ENCODE measurements around the gene HDDC3.

Gene HDDC3

GRCh38 chr15:90914305-90915080 lies 17.9 kb downstream of the HDDC3 start:
- Histone ChIP-seq H2BK5ac (ENCODE audit: low read length) (no peak overlapping the region), H3K36me3 (ENCODE audit: control insufficient read depth, insufficient read depth, low read length) (no peaks in the 10 kb centered on the region), H3K27ac (ENCODE audit: low read depth, low read length) (no peak overlapping the region), H3K4me1 (ENCODE audit: control insufficient read depth, low read depth, low read length) (no peaks in the 10 kb centered on the region), H2AK5ac (ENCODE audit: low read length) (no peak overlapping the region), H4K5ac (ENCODE audit: low read length) (no peak overlapping the region), H3K79me1 (ENCODE audit: low read length) (no peaks in the 10 kb centered on the region), H3K23ac (ENCODE audit: low read length) (no peak overlapping the region), H3K79me2 (ENCODE audit: control insufficient read depth, insufficient read depth, low read length) (no peaks in the 10 kb centered on the region), H4K8ac (ENCODE audit: low read depth, low read length) (no peak overlapping the region), H3K9ac (ENCODE audit: low read length) (no peak overlapping the region), H3K4me3 (ENCODE audit: low read length) (no peak overlapping the region), H3K4me2 (ENCODE audit: low read length) (no peak overlapping the region), H3K4ac (ENCODE audit: low read depth, low read length) (no peak overlapping the region), H2BK15ac (replicated peaks; ENCODE audit: low read depth) (no peak overlapping the region), H3K18ac (ENCODE audit: low read length) (no peak overlapping the region), H3K27me3 (ENCODE audit: insufficient read depth, low read length, poor library complexity) (no peaks in the 10 kb centered on the region), H3K56ac (ENCODE audit: low read length) (no peak overlapping the region), H2BK120ac (ENCODE audit: low read depth, low read length) (no peak overlapping the region)
- no CpG with 5 or more reads among the region's 22 CpGs for WGBS (ENCODE audit: extremely low coverage, insufficient coverage, low lambda C conversion rate)
- no peak for DNase-seq

- Histone ChIP-seq H3K27me3 (ENCODE audit: insufficient read depth, low read length, poor library complexity) (no peaks in the 10 kb centered on the region), H3K4me3 (ENCODE audit: low read length) (no peak overlapping the region), H3K27ac (ENCODE audit: low read depth, low read length) (no peak overlapping the region), H3K36me3 (ENCODE audit: control insufficient read depth, insufficient read depth, low read length) (no peaks in the 10 kb centered on the region), H2BK5ac (ENCODE audit: low read length) (no peak overlapping the region), H3K4me1 (ENCODE audit: control insufficient read depth, low read depth, low read length) (no peaks in the 10 kb centered on the region), H4K8ac (ENCODE audit: low read depth, low read length) (no peak overlapping the region), H2AK5ac (ENCODE audit: low read length) (no peak overlapping the region), H3K79me1 (ENCODE audit: low read length) (no peaks in the 10 kb centered on the region), H3K56ac (ENCODE audit: low read length) (no peak overlapping the region), H2BK15ac (replicated peaks; ENCODE audit: low read depth) (no peak overlapping the region), H3K18ac (ENCODE audit: low read length) (no peak overlapping the region), H3K79me2 (ENCODE audit: control insufficient read depth, insufficient read depth, low read length) (no peaks in the 10 kb centered on the region), H2BK120ac (ENCODE audit: low read depth, low read length) (no peak overlapping the region), H3K4ac (ENCODE audit: low read depth, low read length) (no peak overlapping the region), H4K5ac (ENCODE audit: low read length) (no peak overlapping the region), H3K9ac (ENCODE audit: low read length) (no peak overlapping the region), H3K4me2 (ENCODE audit: low read length) (no peak overlapping the region), H3K23ac (ENCODE audit: low read length) (no peak overlapping the region)
- no peak for DNase-seq
- no CpG with 5 or more reads among the region's 12 CpGs for WGBS (ENCODE audit: extremely low coverage, insufficient coverage, low lambda C conversion rate)
Measured at GRCh38 chr15:90913398-90913944, 18.9 kb downstream of the HDDC3 start.

- Histone ChIP-seq H3K79me2 (ENCODE audit: control insufficient read depth, insufficient read depth, low read length) (no peaks in the 10 kb centered on the region), H2BK15ac (replicated peaks; ENCODE audit: low read depth) (no peak overlapping the region), H3K18ac (ENCODE audit: low read length) (no peak overlapping the region), H3K4me2 (ENCODE audit: low read length) (no peak overlapping the region), H3K4me1 (ENCODE audit: control insufficient read depth, low read depth, low read length) (no peaks in the 10 kb centered on the region), H3K23ac (ENCODE audit: low read length) (no peak overlapping the region), H4K8ac (ENCODE audit: low read depth, low read length) (no peak overlapping the region), H3K4ac (ENCODE audit: low read depth, low read length) (no peak overlapping the region), H2BK5ac (ENCODE audit: low read length) (no peak overlapping the region), H3K4me3 (ENCODE audit: low read length) (no peak overlapping the region), H4K5ac (ENCODE audit: low read length) (no peak overlapping the region), H3K27ac (ENCODE audit: low read depth, low read length) (no peak overlapping the region), H3K56ac (ENCODE audit: low read length) (no peak overlapping the region), H3K9ac (ENCODE audit: low read length) (no peak overlapping the region), H2BK120ac (ENCODE audit: low read depth, low read length) (no peak overlapping the region), H3K79me1 (ENCODE audit: low read length) (no peaks in the 10 kb centered on the region), H2AK5ac (ENCODE audit: low read length) (no peak overlapping the region), H3K36me3 (ENCODE audit: control insufficient read depth, insufficient read depth, low read length) (no peaks in the 10 kb centered on the region), H3K27me3 (ENCODE audit: insufficient read depth, low read length, poor library complexity) (no peaks in the 10 kb centered on the region)
- WGBS (ENCODE audit: extremely low coverage, insufficient coverage, low lambda C conversion rate), result no CpG with 5 or more reads among the region's 7 CpGs
- DNase-seq, result no peak
Measured at GRCh38 chr15:90912770-90913075, 19.6 kb downstream of the HDDC3 start.

GRCh38 chr15:90911906-90912769 lies 20.2 kb downstream of the HDDC3 start:
- H3K23ac ChIP-seq (ENCODE audit: low read length), result no peak overlapping the region
- no peak overlapping the region for H3K9ac ChIP-seq (ENCODE audit: low read length)
- H4K5ac ChIP-seq (ENCODE audit: low read length), result no peak overlapping the region
- H2BK15ac ChIP-seq (replicated peaks; ENCODE audit: low read depth), result no peak overlapping the region
- no peak overlapping the region for H2BK5ac ChIP-seq (ENCODE audit: low read length)
- no peaks in the 10 kb centered on the region for H3K79me2 ChIP-seq (ENCODE audit: control insufficient read depth, insufficient read depth, low read length)
- H3K79me1 ChIP-seq (ENCODE audit: low read length), result no peaks in the 10 kb centered on the region
- H3K4me1 ChIP-seq (ENCODE audit: control insufficient read depth, low read depth, low read length), result no peaks in the 10 kb centered on the region
- no peak overlapping the region for H4K8ac ChIP-seq (ENCODE audit: low read depth, low read length)
- no CpG with 5 or more reads among the region's 30 CpGs for WGBS (ENCODE audit: extremely low coverage, insufficient coverage, low lambda C conversion rate)
- no peak overlapping the region for H3K4me2 ChIP-seq (ENCODE audit: low read length)
- H3K18ac ChIP-seq (ENCODE audit: low read length), result no peak overlapping the region
- no peaks in the 10 kb centered on the region for H3K27me3 ChIP-seq (ENCODE audit: insufficient read depth, low read length, poor library complexity)
- DNase-seq, result no peak
- no peak overlapping the region for H3K27ac ChIP-seq (ENCODE audit: low read depth, low read length)
- no peaks in the 10 kb centered on the region for H3K36me3 ChIP-seq (ENCODE audit: control insufficient read depth, insufficient read depth, low read length)
- no peak overlapping the region for H3K4ac ChIP-seq (ENCODE audit: low read depth, low read length)
- H3K4me3 ChIP-seq (ENCODE audit: low read length), result no peak overlapping the region
- H2AK5ac ChIP-seq (ENCODE audit: low read length), result no peak overlapping the region
- H2BK120ac ChIP-seq (ENCODE audit: low read depth, low read length), result no peak overlapping the region
- H3K56ac ChIP-seq (ENCODE audit: low read length), result no peak overlapping the region

- H3K4me3 ChIP-seq (ENCODE audit: low read length), result no peak overlapping the region
- H3K79me2 ChIP-seq (ENCODE audit: control insufficient read depth, insufficient read depth, low read length), result no peaks in the 10 kb centered on the region
- no peak overlapping the region for H4K8ac ChIP-seq (ENCODE audit: low read depth, low read length)
- H3K4ac ChIP-seq (ENCODE audit: low read depth, low read length), result no peak overlapping the region
- no peak overlapping the region for H2BK120ac ChIP-seq (ENCODE audit: low read depth, low read length)
- no peak overlapping the region for H3K56ac ChIP-seq (ENCODE audit: low read length)
- no peak overlapping the region for H2BK5ac ChIP-seq (ENCODE audit: low read length)
- H2AK5ac ChIP-seq (ENCODE audit: low read length), result no peak overlapping the region
- no peaks in the 10 kb centered on the region for H3K36me3 ChIP-seq (ENCODE audit: control insufficient read depth, insufficient read depth, low read length)
- no peaks in the 10 kb centered on the region for H3K4me1 ChIP-seq (ENCODE audit: control insufficient read depth, low read depth, low read length)
- H4K5ac ChIP-seq (ENCODE audit: low read length), result no peak overlapping the region
- H3K23ac ChIP-seq (ENCODE audit: low read length), result no peak overlapping the region
- H3K27ac ChIP-seq (ENCODE audit: low read depth, low read length), result no peak overlapping the region
- no peak overlapping the region for H3K18ac ChIP-seq (ENCODE audit: low read length)
- no CpG with 5 or more reads among the region's 19 CpGs for WGBS (ENCODE audit: extremely low coverage, insufficient coverage, low lambda C conversion rate)
- no peak overlapping the region for H2BK15ac ChIP-seq (replicated peaks; ENCODE audit: low read depth)
- H3K9ac ChIP-seq (ENCODE audit: low read length), result no peak overlapping the region
- no peak for DNase-seq
- no peaks in the 10 kb centered on the region for H3K27me3 ChIP-seq (ENCODE audit: insufficient read depth, low read length, poor library complexity)
- no peak overlapping the region for H3K4me2 ChIP-seq (ENCODE audit: low read length)
- no peaks in the 10 kb centered on the region for H3K79me1 ChIP-seq (ENCODE audit: low read length)
Measured at GRCh38 chr15:90911302-90911623, 21.1 kb downstream of the HDDC3 start.

Data from mesendoderm (in vitro differentiated cells).